Neural progenitor cell (in vitro differentiated cells): ENCODE results near the gene PTPRR.

Experiments used
- CTCF ChIP-seq: fragments of 200-600 bp; sonication (generic); IDR thresholded peaks from 2 replicates; pipeline ENCODE4 v1.5.1; 2017; ENCODE audit warnings: antibody characterized with exemption, mild to moderate bottlenecking
- EZH2 ChIP-seq: fragments of 200-600 bp; sonication (generic); IDR thresholded peaks from 2 replicates; pipeline ENCODE4 v1.6.1; 2017; ENCODE audit warnings: antibody characterized with exemption, mild to moderate bottlenecking, moderate library complexity
- EZH2phosphoT487 ChIP-seq: fragments of 200-600 bp; sonication (generic); IDR thresholded peaks from 2 replicates; pipeline ENCODE4 v1.6.1; 2017; ENCODE audit warnings: antibody characterized with exemption

GRCh38 chr12:70698345-70698744 is 222.2 kb downstream of the PTPRR start:
- no peak for TF ChIP-seq CTCF
- no peak for TF ChIP-seq EZH2
- TF ChIP-seq EZH2phosphoT487: no peak
